ENCODE measurements around the gene ZNF37A.

DNA sequence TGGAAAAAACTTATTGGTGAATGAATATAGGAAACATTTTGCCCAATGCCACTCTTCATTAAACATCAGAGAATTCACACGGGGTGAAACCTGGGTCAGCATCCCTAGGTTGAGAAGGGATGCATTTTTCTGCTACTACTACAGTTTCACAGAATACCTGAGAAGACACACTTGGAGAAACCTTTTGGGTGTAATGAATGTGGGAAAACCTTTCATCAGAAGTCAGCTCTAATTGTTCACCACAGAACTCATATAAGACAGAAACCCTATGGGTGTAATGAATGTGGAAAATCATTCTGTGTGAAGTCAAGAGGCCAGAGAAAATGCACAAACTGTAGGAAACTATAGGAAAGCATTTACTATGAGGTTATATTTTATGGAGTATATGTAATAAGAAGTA is 24.9 kb downstream of the ZNF37A start:
- no peak for TF ChIP-seq CTCF (IDR thresholded peaks at IDR 0.05)
- TF ChIP-seq POLR2A (IDR thresholded peaks at IDR 0.05) = no peak
